Neural cell (in vitro differentiated cells): ENCODE data around the gene ARHGAP42. TPM values are rescaled to one million over a fixed set of nuclear protein-coding genes. Genes with fewer than 3 reads are reported as not detected.

ENCODE experiments used
- H2AFZ ChIP-seq: fragments of 200-600, 300-800 bp; sonication (generic), shearing (Covaris generic); 2 replicates; pipeline ENCODE4 v1.6.0; 2014; ENCODE audit warnings: low read depth, mild to moderate bottlenecking, antibody characterized with exemption, low read length, moderate library complexity
- H3F3A ChIP-seq: fragments of 200-600 bp; shearing (Covaris generic); 2 replicates; pipeline ENCODE4 v1.6.1; 2016; ENCODE audit warnings: mild to moderate bottlenecking, moderate library complexity, mixed read lengths, antibody characterized with exemption, low read length; ENCODE audit not compliant: insufficient read depth, poor library complexity, severe bottlenecking
- H3K27ac ChIP-seq: fragments of 200-600, 300-800 bp; sonication (generic), shearing (Covaris generic); 2 replicates; pipeline ENCODE4 v1.5.1; 2014; ENCODE audit warnings: mild to moderate bottlenecking, low read length, moderate library complexity
- H3K27me3 ChIP-seq: fragments of 300-800, 200-600 bp; sonication (generic), shearing (Covaris generic); 2 replicates; pipeline ENCODE4 v1.6.0; 2014; ENCODE audit warnings: mild to moderate bottlenecking, low read depth, low read length, moderate library complexity; ENCODE audit not compliant: insufficient read depth
- H3K36me3 ChIP-seq: fragments of 300-800, 200-600 bp; sonication (generic), shearing (Covaris generic); 2 replicates; pipeline ENCODE4 v1.5.1; 2014; ENCODE audit warnings: mild to moderate bottlenecking, antibody characterized with exemption, low read length, moderate library complexity; ENCODE audit not compliant: insufficient read depth
- H3K4me2 ChIP-seq: fragments of 300-800, 200-600 bp; sonication (generic), shearing (Covaris generic); 2 replicates; pipeline ENCODE4 v1.6.0; 2014; ENCODE audit warnings: mild to moderate bottlenecking, low read length
- H3K4me3 ChIP-seq: fragments of 300-800, 200-600 bp; sonication (generic), shearing (Covaris generic); 2 replicates; pipeline ENCODE4 v1.5.1; 2014; ENCODE audit warnings: mild to moderate bottlenecking, low read length, moderate library complexity
- H3K79me2 ChIP-seq: fragments of 200-600 bp; shearing (Covaris generic); replicated peaks from 2 replicates; pipeline ENCODE4 v1.6.0; 2014; ENCODE audit warnings: mild to moderate bottlenecking, low read length, moderate library complexity; ENCODE audit not compliant: insufficient read depth
- H3K9ac ChIP-seq: fragments of 300-800, 200-600 bp; sonication (generic), shearing (Covaris generic); 2 replicates; pipeline ENCODE4 v1.6.1; 2016; ENCODE audit warnings: mild to moderate bottlenecking, low read length, mixed read lengths
- H3K9me2 ChIP-seq: fragments of 200-600 bp; shearing (Covaris generic); 2 replicates; pipeline ENCODE4 v1.6.1; 2016; ENCODE audit warnings: mild to moderate bottlenecking, low read length, mixed read lengths; ENCODE audit not compliant: insufficient read depth
- H3K9me3 ChIP-seq: fragments of 200-600, 300-800 bp; sonication (generic), shearing (Covaris generic); 2 replicates; pipeline ENCODE4 v1.6.1; 2016; ENCODE audit warnings: mild to moderate bottlenecking, mixed run types, low read length, moderate library complexity, mixed read lengths
- H4K20me1 ChIP-seq: fragments of 200-600 bp; shearing (Covaris generic); 2 replicates; pipeline ENCODE4 v1.6.1; 2016; ENCODE audit warnings: mild to moderate bottlenecking, mixed run types; ENCODE audit not compliant: insufficient read depth
- CTCF ChIP-seq: fragments of 450-650 bp; IDR thresholded peaks from 2 replicates; pipeline ENCODE4 v1.5.1; 2014; ENCODE audit warnings: antibody characterized with exemption, mild to moderate bottlenecking, moderate library complexity; ENCODE audit not compliant: poor library complexity, severe bottlenecking
- EP300 ChIP-seq: fragments of 450-650 bp; conservative IDR thresholded peaks from 2 replicates; pipeline ENCODE4 v1.6.1; 2014; ENCODE audit warnings: antibody characterized with exemption, mild to moderate bottlenecking, moderate library complexity; ENCODE audit not compliant: poor library complexity, severe bottlenecking
- EZH2 ChIP-seq: fragments of 200-600, 300-800 bp; shearing (Covaris generic), sonication (generic); IDR thresholded peaks from 2 replicates; pipeline ENCODE4 v1.6.1; 2014; ENCODE audit warnings: antibody characterized with exemption, low read length, borderline replicate concordance, mild to moderate bottlenecking; ENCODE audit not compliant: insufficient read depth, poor library complexity, severe bottlenecking
- MXI1 ChIP-seq: fragments of 450-650 bp; conservative IDR thresholded peaks from 2 replicates; pipeline ENCODE4 v1.6.1; 2014; ENCODE audit warnings: antibody characterized with exemption, mild to moderate bottlenecking; ENCODE audit not compliant: poor library complexity, severe bottlenecking
- POLR2AphosphoS5 ChIP-seq: IDR thresholded peaks from 2 replicates; pipeline ENCODE4 v1.6.1; 2012
- RAD21 ChIP-seq: fragments of 450-650 bp; conservative IDR thresholded peaks from 2 replicates; pipeline ENCODE4 v1.6.1; 2014; ENCODE audit warnings: antibody characterized with exemption, mild to moderate bottlenecking, moderate library complexity
- REST ChIP-seq: IDR thresholded peaks from 2 replicates; pipeline ENCODE4 v1.6.1; 2012; ENCODE audit warnings: borderline replicate concordance
- SMC3 ChIP-seq: fragments of 450-650 bp; conservative IDR thresholded peaks from 2 replicates; pipeline ENCODE4 v1.6.1; 2014; ENCODE audit warnings: antibody characterized with exemption, mild to moderate bottlenecking, moderate library complexity; ENCODE audit not compliant: poor library complexity
- TAF1 ChIP-seq: IDR thresholded peaks from 2 replicates; pipeline ENCODE4 v1.6.1; 2012; ENCODE audit warnings: low read depth
- polyA plus RNA-seq: library from polyadenylated mRNA; depleted of rRNA; stranded (reverse); fragments of >200 nt; gene quantifications from 2 replicates; pipeline ENCODE4 v1.2.3, GENCODE V29; 2014

Gene ARHGAP42
- polyA plus RNA-seq, 1 donor from 2014 or later: 0.64 TPM

- Histone ChIP-seq H3K9me3 (no peaks in the 10 kb centered on the region), H3K9me2 (no peaks in the 10 kb centered on the region)
These were observed 303.8 kb downstream of the ARHGAP42 start for GRCh38 chr11:100990931-100991330.

GRCh38 chr11:100991541-100991940, 304.5 kb downstream of the ARHGAP42 start:
- H3K9me2 ChIP-seq: no peaks in the 10 kb centered on the region
- H3K27me3 ChIP-seq: no peaks in the 10 kb centered on the region
- no peak overlapping the region for H3K4me2 ChIP-seq
- H3K4me3 ChIP-seq: no peak overlapping the region
- H3K27ac ChIP-seq: no peak overlapping the region
- no peaks in the 10 kb centered on the region for H4K20me1 ChIP-seq
- H3K9ac ChIP-seq: no peak overlapping the region
- no peaks in the 10 kb centered on the region for H3K36me3 ChIP-seq
- no peaks in the 10 kb centered on the region for H3K9me3 ChIP-seq
- no peaks in the 10 kb centered on the region for H3K79me2 ChIP-seq
- no peak overlapping the region for H2AFZ ChIP-seq
- H3F3A ChIP-seq: no peaks in the 10 kb centered on the region
- no peak for TF ChIP-seq MXI1
- no peak for TF ChIP-seq TAF1
- TF ChIP-seq EP300: no peak
- TF ChIP-seq REST: no peak
- TF ChIP-seq POLR2AphosphoS5: no peak
- TF ChIP-seq CTCF: no peak
- no peak for TF ChIP-seq SMC3

More at GRCh38 chr11:100990931-100991330, 303.8 kb downstream of the ARHGAP42 start:
- no peak overlapping the region for H3K4me2 ChIP-seq
- no peak overlapping the region for H3K27ac ChIP-seq
- no peaks in the 10 kb centered on the region for H3F3A ChIP-seq
- H4K20me1 ChIP-seq: no peaks in the 10 kb centered on the region
- no peaks in the 10 kb centered on the region for H3K79me2 ChIP-seq
- H3K36me3 ChIP-seq: no peaks in the 10 kb centered on the region
- no peak overlapping the region for H3K4me3 ChIP-seq
- H3K27me3 ChIP-seq: no peaks in the 10 kb centered on the region
- TF ChIP-seq MXI1 (no peak), RAD21 (no peak), POLR2AphosphoS5 (no peak), SMC3 (no peak), REST (no peak), TAF1 (no peak), EP300 (no peak), EZH2 (no peak), CTCF (no peak)
- H3K9ac ChIP-seq: no peak overlapping the region
- no peak overlapping the region for H2AFZ ChIP-seq
